Activated T-cell treated with anti-CD3 and anti-CD28 coated beads, Interleukin-2, amount 50 U/mL, for 4 hours (primary cell): ENCODE data around the gene POFUT2. TPM values are rescaled to one million over a fixed set of nuclear protein-coding genes. Genes with fewer than 3 reads are reported as not detected.
A peak's percentile ranks its signal among the peaks of the same experiment; 100 is the strongest.

Source experiments
- ATAC-seq, 2 donors: fragments of 200-7000 bp; cut with Tn5 transposase; one replicate each; pipeline ENCODE4 v1.10.0; 2021
- DNase-seq: peaks from one replicate; pipeline ENCODE4 v3.0.0-alpha.2; 2020
- H3K27me3 Mint-ChIP-seq: one replicate; pipeline ENCODE4 v1.8.0; 2021; ENCODE audit warnings: low read depth, mixed read lengths
- H3K36me3 Mint-ChIP-seq: one replicate; pipeline ENCODE4 v1.8.0; 2022; ENCODE audit warnings: mixed read lengths; ENCODE audit not compliant: insufficient read depth
- H3K4me1 Mint-ChIP-seq: one replicate; pipeline ENCODE4 v1.8.0; 2021; ENCODE audit warnings: low read depth, mixed read lengths
- H3K4me3 Mint-ChIP-seq: one replicate; pipeline ENCODE4 v1.8.0; 2021; ENCODE audit warnings: mild to moderate bottlenecking, moderate library complexity, mixed read lengths
- H3K9me3 Mint-ChIP-seq: one replicate; pipeline ENCODE4 v1.8.0; 2021; ENCODE audit warnings: mixed read lengths
- total RNA-seq, 3 donors: library from RNA; stranded (reverse); gene quantifications; one replicate each; pipeline ENCODE4 v1.2.1, GENCODE V29; 2021

POFUT2 gene
- total RNA-seq, 3 donors from 2014 or later: 14.4 to 17.1 (median 15.1) TPM

DNA sequence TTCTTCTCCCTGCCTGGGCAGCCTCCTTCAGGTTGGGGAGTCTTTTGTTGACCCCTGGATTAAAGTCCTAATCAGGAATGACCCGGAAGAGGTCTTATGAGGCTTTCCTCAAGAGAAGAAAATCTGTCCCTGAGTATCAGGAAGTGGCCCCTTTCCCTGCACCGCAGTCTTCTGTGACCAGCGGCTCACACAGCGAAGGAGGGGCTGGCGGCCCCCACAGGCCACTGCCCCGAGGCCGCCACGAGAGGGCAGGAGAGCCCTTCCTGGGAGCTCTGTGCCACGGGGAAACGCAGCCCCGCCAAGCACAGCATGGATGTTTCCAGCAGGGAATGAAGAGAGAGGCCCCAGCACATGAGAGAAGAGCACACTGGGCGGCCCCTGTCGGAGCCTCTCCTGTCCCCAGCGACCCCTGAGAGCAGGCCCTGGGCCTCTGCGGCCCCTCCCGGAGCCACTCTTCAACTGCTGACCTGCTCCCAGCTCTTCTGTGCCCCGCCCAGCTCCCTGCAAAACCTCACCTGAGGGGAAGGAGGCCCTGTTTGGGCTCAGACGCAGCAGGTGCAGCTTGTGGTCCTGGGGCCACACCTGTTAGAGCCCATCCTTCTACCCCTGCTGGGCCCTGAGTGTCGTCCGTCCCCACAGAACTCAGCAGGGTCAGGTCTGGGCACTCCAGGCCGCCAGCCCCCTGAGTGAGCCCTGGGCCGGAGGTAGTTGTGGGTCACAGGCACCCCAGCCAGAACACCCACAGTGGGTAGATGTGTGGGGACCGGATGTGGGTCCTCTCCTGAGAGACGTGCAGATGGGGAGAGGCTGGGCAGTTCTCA is 4.9 kb upstream of the POFUT2 start:
- peak overlapping the region; percentile 26 for H3K4me3 Mint-ChIP-seq

DNA sequence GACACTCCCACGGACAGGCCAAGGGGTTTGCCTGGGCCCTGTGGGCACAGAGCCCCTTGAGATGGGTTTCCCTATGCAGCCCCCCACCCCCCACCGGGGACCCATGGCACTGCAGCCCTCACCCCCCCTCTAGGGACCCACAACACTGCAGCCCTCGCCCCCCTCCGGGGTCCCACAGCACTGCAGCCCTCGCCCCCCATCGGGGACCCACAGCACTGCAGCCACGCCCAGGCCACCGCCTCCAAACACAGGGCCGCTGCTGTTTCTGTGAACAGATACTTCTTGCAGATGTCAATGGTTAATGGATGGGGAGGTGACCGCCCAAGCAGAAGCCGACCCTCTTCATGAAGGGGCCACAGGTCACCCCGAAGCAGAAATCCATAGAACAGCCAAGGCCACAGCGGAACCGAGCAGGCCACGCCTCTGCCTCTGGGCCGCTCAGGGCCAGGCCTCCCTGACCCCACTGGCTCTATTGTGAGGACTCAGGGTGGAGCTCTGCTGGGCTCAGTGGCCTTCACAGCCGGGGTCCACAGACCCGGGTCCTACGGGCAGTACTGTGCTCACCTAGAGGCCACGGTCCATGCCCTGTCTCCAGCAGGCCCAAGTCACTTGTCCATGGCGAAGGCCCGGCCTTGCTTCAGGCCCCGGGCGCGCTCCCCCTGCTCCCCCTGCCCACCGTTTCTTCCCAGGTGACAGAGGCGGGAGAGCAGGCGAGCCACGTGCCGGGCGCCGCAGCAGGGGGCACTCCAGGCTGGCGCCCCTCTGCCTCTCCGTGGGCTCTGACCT is 4.1 kb upstream of the POFUT2 start:
- no peaks in the 10 kb centered on the region for H3K9me3 Mint-ChIP-seq
- H3K36me3 Mint-ChIP-seq: peaks cover 4% of the 10 kb centered on the region
- peaks cover 3% of the 10 kb centered on the region for H3K27me3 Mint-ChIP-seq
- no peak overlapping the region for H3K4me3 Mint-ChIP-seq
- peaks cover 24% of the 10 kb centered on the region for H3K4me1 Mint-ChIP-seq
- no peak for DNase-seq
- ATAC-seq: no peak

More for the DNA sequence above, 4.9 kb upstream of the POFUT2 start:
- H3K9me3 Mint-ChIP-seq: no peaks in the 10 kb centered on the region
- H3K4me1 Mint-ChIP-seq: peaks cover 24% of the 10 kb centered on the region
- peaks cover 4% of the 10 kb centered on the region for H3K36me3 Mint-ChIP-seq
- ATAC-seq (peak; percentile 70 to 72), DNase-seq (peak; percentile 68)
- peaks cover 3% of the 10 kb centered on the region for H3K27me3 Mint-ChIP-seq

DNA sequence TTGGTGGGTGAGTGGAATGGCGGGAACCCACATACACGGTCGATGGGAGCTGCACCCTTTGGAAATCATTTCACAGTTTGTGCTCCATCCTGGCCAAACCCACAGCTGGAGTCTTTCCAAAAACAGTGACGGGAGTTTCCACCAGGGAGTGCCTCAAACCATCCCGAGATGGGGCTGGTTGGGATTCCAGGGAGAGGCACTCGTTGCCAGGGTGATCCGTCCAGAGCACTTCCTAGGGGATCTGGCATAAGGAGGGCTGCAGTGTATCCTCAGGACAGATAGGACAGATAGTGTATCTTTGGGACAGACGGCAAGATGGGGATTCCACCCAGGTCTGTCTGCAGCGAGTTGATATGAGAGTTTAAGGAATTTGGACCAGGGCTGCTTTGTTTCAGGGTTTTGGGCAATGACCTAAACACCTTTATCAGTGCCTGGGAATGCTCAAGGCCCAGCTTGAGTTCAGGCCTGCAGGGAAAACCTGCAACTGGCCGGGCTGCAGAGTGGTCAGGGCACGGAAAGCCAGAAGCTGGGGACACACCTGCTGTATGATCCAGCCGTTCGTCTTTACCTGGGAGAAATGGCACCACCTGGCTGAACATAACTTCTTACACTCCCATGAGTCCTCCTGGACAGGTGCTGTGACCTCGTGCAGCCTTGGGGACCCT is 3.4 kb upstream of the POFUT2 start:
- H3K36me3 Mint-ChIP-seq: no peaks in the 10 kb centered on the region
- H3K4me1 Mint-ChIP-seq: peaks cover 26% of the 10 kb centered on the region
- DNase-seq (no peak), ATAC-seq (no peak)
- H3K4me3 Mint-ChIP-seq: no peak overlapping the region
- no peaks in the 10 kb centered on the region for H3K9me3 Mint-ChIP-seq
- peaks cover 3% of the 10 kb centered on the region for H3K27me3 Mint-ChIP-seq

DNA sequence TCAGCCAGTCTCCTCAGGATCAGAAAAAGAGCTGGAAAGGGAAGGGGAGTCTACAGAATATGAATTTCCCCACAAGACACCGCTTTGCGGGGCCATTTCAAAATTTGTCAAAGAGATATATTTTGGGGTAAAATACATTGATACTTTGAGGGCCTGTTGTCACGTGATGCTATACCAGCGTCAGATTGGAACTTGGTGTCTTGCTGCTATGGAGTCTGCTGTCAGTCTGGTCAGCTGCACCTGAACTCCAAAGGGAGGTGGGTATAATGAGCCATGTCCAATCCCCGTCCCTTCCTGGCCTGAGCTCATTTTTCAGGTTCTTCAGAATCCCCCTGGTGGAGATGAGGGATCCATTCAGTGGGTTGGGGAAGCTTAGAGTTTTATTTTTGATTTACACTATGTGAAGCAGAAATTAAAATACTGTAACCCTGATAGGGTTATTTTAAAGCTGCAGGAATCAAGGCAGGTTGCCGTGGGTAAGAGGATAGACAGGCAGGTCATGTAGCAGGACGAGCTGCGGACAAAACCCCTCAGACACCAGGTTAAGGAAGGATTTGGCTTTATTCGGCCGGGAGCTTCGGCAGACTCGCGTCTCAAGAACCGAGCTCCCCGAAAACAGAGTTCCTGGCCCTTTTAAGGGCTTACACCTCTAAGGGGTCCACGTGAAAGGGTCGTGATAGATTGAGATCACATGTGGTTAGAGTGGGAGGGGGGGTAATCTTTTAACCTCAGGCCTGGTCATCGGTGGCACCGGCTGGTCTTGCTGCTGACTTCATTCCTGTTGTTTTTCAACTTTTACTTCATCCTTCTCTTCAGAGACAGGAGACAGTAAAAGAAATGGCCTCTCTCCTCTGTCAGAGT is 2.2 kb upstream of the POFUT2 start:
- DNase-seq (no peak), ATAC-seq (no peak)

DNA sequence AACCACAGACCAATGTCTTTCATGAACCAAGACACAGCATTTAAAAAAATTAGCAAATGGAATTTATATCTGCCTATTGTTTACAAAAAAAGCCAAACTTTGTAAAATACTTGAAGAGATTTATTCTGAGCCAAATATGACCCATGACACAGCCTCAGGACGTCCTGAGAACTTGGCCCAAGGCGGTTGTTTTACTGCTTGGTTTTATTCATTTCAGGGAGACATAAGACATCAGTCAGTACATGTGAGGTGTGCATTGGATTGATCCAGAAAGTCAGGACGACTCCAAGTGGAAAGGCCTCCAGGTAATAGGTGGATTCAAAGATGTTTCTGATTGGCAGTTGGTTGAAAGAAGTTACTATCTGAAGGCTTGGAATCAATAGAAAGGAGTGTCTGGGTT is 1.4 kb upstream of the POFUT2 start:
- no peak for DNase-seq
- H3K4me3 Mint-ChIP-seq: peak overlapping the region; percentile 58
- H3K27me3 Mint-ChIP-seq: peaks cover 2% of the 10 kb centered on the region
- peaks cover 27% of the 10 kb centered on the region for H3K4me1 Mint-ChIP-seq
- no peak for ATAC-seq
- peaks cover 14% of the 10 kb centered on the region for H3K36me3 Mint-ChIP-seq
- no peaks in the 10 kb centered on the region for H3K9me3 Mint-ChIP-seq

More for the DNA sequence above, 2.2 kb upstream of the POFUT2 start:
- peaks cover 8% of the 10 kb centered on the region for H3K36me3 Mint-ChIP-seq
- peaks cover 3% of the 10 kb centered on the region for H3K27me3 Mint-ChIP-seq
- peaks cover 29% of the 10 kb centered on the region for H3K4me1 Mint-ChIP-seq
- H3K9me3 Mint-ChIP-seq: no peaks in the 10 kb centered on the region
- H3K4me3 Mint-ChIP-seq: peak overlapping the region; percentile 58

DNA sequence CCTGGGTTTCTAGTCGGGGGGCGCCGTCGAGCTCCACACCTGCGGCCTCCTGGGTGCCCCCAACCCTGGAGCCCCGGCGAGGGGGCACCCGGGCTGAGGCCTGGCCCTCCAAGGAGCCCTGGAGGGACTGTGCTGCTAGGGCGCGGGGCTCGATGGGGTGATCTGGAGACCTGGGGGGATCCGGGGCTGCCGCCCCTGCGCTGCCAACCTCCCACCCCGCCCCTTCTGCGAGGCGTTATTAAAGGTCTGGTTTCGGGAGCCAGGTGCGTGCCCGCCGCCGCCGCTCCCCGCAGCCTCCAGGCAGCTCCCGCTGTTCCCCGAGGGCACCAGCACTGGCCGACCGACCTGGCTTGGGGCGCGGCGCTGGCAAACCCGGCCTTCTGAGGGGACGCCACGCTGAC is 746 bp upstream of the POFUT2 start:
- Mint-ChIP-seq H3K27me3 (peaks cover 2% of the 10 kb centered on the region), H3K4me3 (peak overlapping the region; percentile 58), H3K4me1 (peaks cover 27% of the 10 kb centered on the region), H3K9me3 (no peaks in the 10 kb centered on the region), H3K36me3 (peaks cover 18% of the 10 kb centered on the region)
- no peak for DNase-seq
- ATAC-seq: peak; percentile 0 to 3

DNA sequence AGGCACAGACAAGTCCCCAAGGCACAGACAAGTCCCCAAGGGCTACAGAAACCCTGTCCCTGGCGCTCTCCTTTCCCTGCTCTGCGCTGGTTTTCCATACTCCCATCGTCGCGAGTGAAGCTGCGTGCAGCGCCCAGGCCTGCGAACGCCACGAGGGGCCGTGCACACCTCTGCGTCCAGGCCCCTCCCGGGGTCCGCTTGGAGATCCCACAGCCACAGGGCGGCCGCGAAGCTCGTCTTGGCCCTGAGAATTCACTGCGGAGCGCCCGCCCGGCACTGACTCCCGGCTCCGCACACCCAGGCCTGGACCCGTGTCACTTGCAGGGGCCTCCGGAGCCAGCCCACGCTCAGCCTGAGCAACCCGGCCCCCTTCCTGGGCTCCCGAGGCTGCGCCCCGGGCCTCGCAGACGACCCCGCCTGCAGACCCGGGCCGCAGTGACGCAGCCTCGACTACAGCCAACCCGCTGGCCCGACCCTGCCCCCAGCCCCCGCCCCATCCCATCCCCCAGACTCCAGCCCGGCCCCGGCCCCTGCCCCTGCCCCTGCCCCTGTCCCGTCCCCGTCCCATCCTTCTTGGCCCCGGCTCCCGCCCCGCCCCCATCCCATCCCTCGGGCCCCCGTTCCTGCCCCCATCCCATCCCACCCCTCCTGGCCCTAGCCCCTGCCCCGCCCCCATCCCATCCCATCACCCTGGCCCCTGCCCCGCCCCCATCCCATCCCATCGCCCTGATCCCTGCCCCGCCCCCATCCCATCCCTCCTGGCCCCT is 841 bp downstream of the POFUT2 start:
- no peak for ATAC-seq
- H3K27me3 Mint-ChIP-seq: peaks cover 2% of the 10 kb centered on the region
- peak; percentile 4 for DNase-seq
- H3K4me3 Mint-ChIP-seq: peak overlapping the region; percentile 69
- H3K9me3 Mint-ChIP-seq: no peaks in the 10 kb centered on the region
- H3K36me3 Mint-ChIP-seq: peaks cover 18% of the 10 kb centered on the region
- peaks cover 16% of the 10 kb centered on the region for H3K4me1 Mint-ChIP-seq

DNA sequence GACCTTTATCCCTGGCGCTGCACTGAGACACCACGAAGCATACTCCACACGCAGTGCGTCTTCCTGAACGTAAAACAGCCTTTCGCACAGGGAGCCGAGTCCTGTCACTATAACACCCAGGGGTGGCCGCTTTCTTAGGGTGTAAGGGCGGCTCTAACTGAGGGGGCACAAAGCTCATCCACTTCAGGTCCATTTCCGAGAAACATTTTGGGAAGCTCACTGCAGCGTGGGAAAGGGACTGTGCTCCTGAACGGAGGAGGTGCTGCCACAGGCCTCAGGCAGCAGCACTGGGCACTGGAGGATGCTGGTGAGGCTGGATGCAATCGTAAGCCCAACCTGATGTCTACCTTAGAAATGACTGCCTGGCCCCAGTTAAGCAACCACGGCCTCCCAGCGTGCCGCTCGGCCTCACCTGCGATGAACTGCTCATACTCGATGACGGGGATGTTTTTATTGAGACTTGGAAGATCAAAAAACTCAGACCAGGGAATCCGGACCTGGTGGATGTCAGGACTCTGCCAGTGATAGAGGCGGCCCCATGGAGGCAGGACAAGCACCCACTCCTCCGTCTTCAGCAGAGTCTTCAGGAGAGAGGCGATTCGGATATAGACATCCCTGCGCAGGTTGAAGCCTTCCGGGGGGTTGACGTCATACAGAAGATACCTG is 2.3 kb downstream of the POFUT2 start:
- DNase-seq (peak; percentile 0), ATAC-seq (no peak)
- H3K4me1 Mint-ChIP-seq: peaks cover 14% of the 10 kb centered on the region
- H3K9me3 Mint-ChIP-seq: no peaks in the 10 kb centered on the region
- peaks cover 29% of the 10 kb centered on the region for H3K36me3 Mint-ChIP-seq
- H3K27me3 Mint-ChIP-seq: peaks cover 2% of the 10 kb centered on the region
- peak overlapping the region; percentile 57 for H3K4me3 Mint-ChIP-seq

DNA sequence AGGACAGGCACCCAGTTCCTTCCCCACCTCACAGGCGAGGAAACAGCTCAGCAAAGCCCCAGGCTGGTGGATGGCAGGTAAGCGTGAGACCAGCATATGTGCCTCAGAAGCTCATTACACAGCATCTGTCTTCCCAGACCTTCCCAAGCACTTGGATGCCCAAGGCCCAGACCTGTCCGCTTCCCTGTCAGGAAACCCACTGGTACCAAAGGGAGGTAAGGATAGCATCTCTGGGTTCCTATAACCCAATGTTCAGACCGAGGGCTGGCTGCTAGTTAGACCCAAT is 3.3 kb downstream of the POFUT2 start:
- DNase-seq (no peak), ATAC-seq (no peak)
- peaks cover 38% of the 10 kb centered on the region for H3K36me3 Mint-ChIP-seq

DNA sequence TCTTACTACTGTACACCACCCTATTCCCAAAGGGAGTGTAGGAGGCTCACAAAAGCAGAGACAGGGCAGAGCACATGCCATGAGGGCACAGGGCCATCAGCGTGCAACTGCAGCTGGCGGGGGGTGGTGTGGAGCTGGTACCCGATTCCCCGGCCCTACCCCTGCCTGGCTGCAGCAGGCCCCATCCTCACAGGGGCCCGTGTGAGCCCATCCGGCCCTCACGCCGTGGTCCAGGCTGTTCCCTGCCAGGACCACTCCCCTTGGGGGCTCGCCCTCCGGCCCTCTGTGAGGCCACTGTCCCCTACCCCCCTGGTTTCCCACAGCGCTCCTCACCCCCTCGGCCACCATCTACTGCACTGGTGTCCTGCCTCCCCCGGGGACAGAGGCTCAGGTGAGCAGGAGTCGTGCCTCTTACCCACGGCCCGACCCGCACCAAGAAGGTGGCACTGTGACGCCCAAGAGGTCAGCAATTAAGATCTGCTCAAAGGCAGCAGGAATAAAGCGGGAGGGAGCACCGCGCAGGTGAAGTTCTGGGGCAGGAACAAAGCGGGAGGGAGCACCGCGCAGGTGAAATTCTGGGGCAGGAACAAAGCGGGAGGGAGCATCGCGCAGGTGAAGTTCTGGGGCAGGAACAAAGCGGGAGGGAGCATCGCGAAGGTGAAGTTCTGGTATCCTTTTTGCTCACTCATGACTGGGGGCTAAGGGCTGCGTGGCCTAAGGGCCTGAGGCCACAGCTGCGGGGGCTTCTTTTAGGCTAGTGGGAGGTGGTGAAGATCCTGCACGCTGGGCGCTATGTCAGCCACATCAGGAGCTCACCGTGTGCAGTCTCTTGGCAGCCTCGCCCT is 3.9 kb downstream of the POFUT2 start:
- DNase-seq: peak; percentile 3
- Mint-ChIP-seq H3K4me3 (no peak overlapping the region), H3K9me3 (no peaks in the 10 kb centered on the region), H3K27me3 (peaks cover 2% of the 10 kb centered on the region), H3K36me3 (peaks cover 38% of the 10 kb centered on the region), H3K4me1 (peaks cover 8% of the 10 kb centered on the region)
- ATAC-seq: no peak

More for the DNA sequence above, 3.3 kb downstream of the POFUT2 start:
- Mint-ChIP-seq H3K9me3 (no peaks in the 10 kb centered on the region), H3K27me3 (peaks cover 2% of the 10 kb centered on the region), H3K4me3 (no peak overlapping the region), H3K4me1 (peaks cover 13% of the 10 kb centered on the region)

DNA sequence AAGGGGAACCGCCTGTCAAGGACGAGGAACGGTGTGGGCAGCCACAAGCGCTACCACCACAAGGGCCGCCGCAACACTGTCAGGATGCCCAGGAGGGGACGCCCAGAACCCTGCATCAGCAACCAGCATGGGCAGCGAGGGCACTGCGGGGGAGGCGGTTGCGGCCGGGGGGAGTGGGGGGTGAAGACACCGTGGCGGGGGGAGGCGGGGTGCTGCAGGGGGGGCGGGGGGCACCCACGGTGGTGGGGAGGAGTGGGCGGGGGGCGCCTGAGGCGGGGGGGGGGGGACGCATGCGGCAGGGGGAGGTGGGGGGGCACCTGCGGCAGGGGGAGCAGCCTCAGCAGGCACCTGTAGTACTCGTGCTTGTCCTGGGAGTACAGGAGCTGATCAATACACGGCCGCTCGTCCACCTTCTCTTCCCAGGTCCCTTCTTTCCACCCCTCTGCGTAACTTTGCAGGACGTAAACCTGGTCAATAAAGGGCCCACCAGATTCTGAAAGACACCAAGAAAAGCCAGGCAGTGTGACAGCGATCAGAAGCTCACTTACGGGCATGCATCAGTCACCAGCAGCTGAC is 4.6 kb downstream of the POFUT2 start:
- ATAC-seq (no peak), DNase-seq (peak; percentile 0)
- Mint-ChIP-seq H3K9me3 (no peaks in the 10 kb centered on the region), H3K36me3 (peaks cover 38% of the 10 kb centered on the region), H3K4me3 (no peak overlapping the region), H3K27me3 (peaks cover 2% of the 10 kb centered on the region), H3K4me1 (peaks cover 7% of the 10 kb centered on the region)
